Measurements from ENCODE around the gene GLTP.
"Not testable (repeated sequence)": the region's sequence is repeated elsewhere in the genome, so short reads cannot be mapped to it uniquely, and the experiment has no call there.

The GLTP gene

GRCh38 chr12:109902891-109903418 is 22.6 kb upstream of the GLTP start:
- no peak for DNase-seq (ENCODE audit: low read depth, low spot score)

GRCh38 chr12:109900752-109901580 is 20.6 kb upstream of the GLTP start:
- DNase-seq (ENCODE audit: low read depth, low spot score) = no peak

DNA sequence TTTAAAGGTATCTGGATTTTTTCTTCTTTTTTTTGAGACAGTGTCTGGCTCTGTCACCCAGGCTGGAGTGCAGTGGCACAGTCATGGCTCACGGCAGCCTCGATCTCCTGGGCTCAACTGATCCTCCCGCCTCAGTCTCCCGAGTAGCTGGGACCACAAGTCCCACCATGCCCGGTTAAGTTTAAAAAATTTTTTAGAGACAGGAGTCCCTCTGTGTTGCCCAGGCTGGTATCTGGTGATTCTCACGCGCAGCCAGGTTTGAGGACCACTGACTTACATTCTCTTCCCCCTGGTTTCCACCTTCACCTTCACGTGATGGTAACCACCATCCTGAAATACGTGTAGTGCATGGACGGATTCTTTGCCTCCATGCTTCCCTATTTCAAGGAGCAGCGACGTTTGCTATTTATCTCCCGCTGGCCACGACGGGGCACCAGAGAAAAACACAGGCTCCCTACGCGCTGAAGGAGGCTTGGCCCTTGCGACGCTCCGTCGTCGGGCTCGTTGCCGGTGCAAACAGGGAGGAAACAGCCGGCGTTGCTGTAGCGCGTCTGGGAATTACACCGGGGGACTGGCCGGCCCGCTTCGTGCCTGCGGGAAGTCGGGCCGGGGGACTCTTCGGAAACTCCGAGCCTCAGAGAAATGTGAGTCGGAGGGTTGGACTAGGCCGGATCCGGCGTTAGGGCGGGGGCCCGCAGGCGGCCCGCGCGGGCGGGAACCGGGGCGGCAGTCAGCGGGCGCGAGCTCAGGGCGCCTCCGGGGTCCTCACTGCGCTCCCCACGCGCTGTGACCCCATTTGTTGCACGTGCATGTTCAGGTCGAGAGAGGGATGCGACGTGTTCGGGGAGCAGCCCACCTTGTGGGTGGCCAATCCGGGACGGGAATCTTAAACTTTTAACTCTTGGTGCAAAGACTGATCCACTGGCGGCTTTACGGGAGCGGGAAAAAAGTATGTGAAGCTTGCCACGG is 19.7 kb upstream of the GLTP start, which contains the start of gene TCHP:
Gene TCHP (plus strand): TSS at position 492 of the 969 bp plus-strand sequence. CDS start 2,753 bp downstream, outside the sequence.
- DNase-seq (ENCODE audit: low read depth, low spot score) = peak; percentile 95

DNA sequence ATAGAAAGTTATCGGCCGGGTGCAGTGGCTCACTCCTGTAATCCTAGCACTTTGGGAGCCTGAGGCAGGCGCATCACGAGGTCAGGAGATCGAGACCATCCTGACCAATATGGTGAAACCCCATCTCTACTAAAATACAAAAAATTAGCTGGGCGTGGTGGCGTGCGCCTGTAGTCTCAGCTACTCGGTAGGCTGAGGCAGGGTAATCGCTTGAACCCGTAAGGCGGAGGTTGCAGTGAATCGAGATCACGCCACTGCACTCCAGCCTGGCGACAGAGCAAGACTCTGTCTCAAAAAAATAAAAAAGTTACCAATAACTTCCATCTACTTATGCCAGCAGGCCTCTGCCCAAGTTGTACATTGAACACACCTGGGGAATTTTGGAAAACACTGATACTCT is 19.0 kb upstream of the GLTP start:
- DNase-seq (ENCODE audit: low read depth, low spot score) = not testable (repeated sequence)

GRCh38 chr12:109897029-109897428 is 16.7 kb upstream of the GLTP start:
- DNase-seq (ENCODE audit: low read depth, low spot score) = no peak

GRCh38 chr12:109896188-109896587 is 15.8 kb upstream of the GLTP start:
- no peak for DNase-seq (ENCODE audit: low read depth, low spot score)

- no peak for DNase-seq (ENCODE audit: low read depth, low spot score)
Observed at GRCh38 chr12:109894939-109895338, 14.6 kb upstream of the GLTP start.

DNA sequence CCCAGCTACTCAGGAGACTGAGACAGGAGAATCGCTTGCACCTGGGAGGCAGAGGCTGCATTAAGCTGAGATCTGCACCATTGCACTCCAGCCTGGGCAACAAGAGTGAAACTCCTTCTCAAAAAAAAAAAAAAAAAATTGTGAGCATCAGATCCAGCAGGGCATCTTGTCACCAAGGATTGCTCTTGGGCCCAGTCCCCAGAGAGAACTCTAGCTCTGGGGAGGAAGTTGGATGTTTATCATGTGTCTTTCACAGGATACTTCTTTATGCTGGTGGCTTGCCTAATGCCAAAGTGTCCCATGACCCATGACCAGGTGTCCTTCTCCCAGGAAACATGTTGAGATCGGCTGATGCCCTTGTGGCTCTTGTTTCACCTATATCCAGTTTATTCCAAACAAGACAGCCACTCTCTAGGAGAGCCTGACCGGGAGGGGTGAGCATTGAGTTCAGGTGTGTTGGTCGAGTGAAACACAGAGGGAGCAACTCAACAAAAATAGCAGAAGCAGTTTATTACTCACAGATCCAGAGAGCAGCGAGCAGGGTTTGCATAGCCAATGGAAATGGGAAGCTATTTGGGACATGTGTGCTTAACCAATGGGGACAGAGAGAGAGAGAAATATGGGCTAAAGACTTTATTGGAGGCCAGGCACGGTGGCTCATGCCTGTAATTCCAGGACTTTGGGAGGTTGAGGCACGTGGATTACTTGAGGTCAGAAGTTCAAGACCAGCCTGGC is 13.1 kb upstream of the GLTP start:
- no peak for DNase-seq (ENCODE audit: low read depth, low spot score)

- DNase-seq (ENCODE audit: low read depth, low spot score) = no peak
Observed at GRCh38 chr12:109892748-109893147, 12.4 kb upstream of the GLTP start.

- no peak for DNase-seq (ENCODE audit: low read depth, low spot score)
Observed at GRCh38 chr12:109892165-109892715, 11.9 kb upstream of the GLTP start.

- DNase-seq (ENCODE audit: low read depth, low spot score) = not testable (repeated sequence)
Observed at GRCh38 chr12:109891731-109892130, 11.4 kb upstream of the GLTP start.

- DNase-seq (ENCODE audit: low read depth, low spot score) = no peak
Observed at GRCh38 chr12:109890620-109891170, 10.4 kb upstream of the GLTP start.

DNA sequence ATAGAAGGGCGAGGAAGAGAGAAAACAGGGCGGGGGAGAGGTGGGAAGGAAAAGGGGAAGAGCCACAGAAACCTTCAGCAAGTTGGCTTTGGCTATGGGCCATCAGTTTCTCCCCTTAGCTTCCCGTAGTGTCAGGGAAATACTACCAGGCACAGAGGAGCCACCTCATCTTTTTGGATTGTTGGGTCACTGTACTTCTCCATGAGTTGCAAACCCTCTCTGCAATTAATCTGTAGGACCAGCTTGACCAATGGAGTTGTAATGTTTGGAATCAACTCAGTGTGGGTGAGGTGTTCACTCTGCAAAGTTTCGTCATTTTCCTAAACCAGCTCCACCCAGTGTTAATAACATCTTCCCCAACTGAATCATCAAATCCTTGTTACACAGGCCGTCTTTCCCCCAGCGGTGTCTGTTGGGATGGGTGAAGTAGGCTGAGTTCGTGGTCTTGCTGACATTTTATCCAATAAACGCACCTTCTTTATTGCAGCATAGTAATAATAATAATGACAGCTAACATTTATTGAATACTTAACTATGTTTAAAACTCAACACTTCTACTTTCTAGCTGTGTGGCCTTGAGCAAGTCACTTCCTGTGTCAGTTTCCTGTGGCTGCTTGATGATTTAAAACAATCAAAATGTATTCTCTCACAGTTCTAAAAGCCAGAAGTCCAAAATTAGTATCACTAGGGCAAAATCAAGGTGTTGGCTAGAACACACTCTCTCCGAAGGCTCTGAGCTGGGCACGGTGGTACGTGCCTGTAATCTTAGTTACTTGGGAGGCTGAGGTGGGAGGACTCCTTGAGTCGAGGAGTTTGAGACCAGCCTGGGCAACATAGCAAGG is 8.1 kb upstream of the GLTP start:
- peak; percentile 40 for DNase-seq (ENCODE audit: low read depth, low spot score)

GRCh38 chr12:109885616-109886015 is 5.3 kb upstream of the GLTP start:
- no peak for DNase-seq (ENCODE audit: low read depth, low spot score)

DNA sequence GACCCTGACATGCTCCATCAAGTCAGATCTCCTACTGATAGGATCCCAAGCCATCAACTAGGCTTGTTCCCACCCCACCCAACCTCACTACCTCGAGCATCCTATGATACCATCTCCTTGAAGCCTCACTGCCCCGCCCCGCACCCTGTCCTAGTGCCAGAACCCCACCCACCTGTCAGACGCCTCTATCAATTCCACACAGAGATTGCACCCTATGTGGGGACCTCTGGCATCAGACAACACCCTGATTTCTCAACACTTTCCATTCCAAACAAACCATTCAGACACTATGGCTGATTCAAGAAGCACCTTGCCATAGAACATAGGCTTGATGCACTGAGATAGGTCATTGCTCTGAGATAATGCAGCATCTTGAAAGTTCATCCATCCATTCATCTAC is 3.1 kb upstream of the GLTP start:
- DNase-seq (ENCODE audit: low read depth, low spot score) = no peak

GRCh38 chr12:109881752-109882151 is 1.4 kb upstream of the GLTP start:
- DNase-seq (ENCODE audit: low read depth, low spot score) = no peak

- DNase-seq (ENCODE audit: low read depth, low spot score) = peak; percentile 13
Observed at GRCh38 chr12:109880938-109881337, 597 bp upstream of the GLTP start.

DNA sequence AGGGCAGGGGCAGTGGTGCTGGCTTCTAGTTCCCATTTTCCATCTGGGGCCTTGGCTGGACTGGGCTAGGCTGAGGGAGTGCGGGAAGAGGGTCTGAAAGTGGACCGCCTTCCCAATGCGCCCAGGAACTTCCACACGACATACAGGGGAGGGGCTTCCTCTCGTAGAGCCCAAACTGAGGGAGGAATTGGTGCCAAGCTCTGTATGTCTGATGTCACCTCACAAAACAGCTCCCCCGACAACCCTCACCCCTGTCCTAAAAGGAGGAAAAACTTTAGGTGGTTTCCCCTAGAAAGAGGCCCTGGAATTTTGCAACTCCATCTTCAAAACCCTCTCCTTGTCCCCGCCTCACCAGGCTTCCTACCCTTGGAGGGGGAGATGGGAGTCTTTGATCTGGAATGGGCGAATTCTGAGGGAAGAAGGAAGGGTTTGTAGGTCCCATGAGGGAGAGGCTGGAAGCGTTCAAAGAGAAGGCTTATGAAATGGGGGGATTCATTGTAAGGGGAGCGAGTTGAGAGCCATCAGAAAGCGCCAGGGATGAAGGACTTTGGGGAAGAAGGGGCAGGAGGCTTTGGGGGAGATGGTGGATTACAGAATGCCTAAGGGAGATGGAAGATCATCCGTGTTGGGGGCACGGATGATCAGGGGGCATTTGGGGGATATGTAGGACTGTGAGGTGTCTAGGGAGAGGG is 844 bp downstream of the GLTP start:
- DNase-seq (ENCODE audit: low read depth, low spot score) = peak; percentile 34

DNA sequence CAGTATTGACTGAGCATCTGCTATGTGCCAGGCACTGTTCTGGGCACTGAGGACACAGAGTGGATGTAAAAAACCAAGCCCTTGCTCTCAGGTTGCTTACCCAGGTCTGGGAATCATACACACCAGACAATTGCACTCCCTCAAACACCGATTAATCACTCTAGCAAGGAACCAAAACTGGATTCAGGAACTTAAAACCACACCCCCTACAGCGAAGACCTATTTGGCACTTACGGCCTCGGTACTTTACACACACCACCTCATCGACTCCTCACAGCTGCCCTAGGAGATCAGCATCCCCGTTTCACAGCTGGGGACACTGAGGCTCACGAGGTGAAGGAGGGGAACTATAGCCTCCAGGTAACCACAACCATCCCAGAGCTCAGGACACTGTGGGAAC is 1.6 kb downstream of the GLTP start:
- no peak for DNase-seq (ENCODE audit: low read depth, low spot score)

Data from astrocyte of the hippocampus (primary cell).